GM18499 (cell line): ENCODE data around the gene WDR93.
"Not testable (repeated sequence)": the region's sequence is repeated elsewhere in the genome, so short reads cannot be mapped to it uniquely, and the experiment has no call there.

Source experiments
- ATAC-seq: cut with Tn5 transposase; IDR thresholded peaks from one replicate; pipeline ENCODE4 v1.9.1; 2021; ENCODE audit warnings: moderate number of reproducible peaks; ENCODE audit not compliant: insufficient read depth, unreplicated experiment

WDR93 gene

GRCh38 chr15:89765694-89766093, 75.1 kb downstream of the WDR93 start:
- ATAC-seq = no peak

- ATAC-seq = no peak
Measured at GRCh38 chr15:89766357-89767311, 76.0 kb downstream of the WDR93 start.

- no peak for ATAC-seq
Measured at GRCh38 chr15:89767411-89767915, 76.9 kb downstream of the WDR93 start.

- no peak for ATAC-seq
Measured at GRCh38 chr15:89768071-89768500, 77.5 kb downstream of the WDR93 start.

- ATAC-seq = no peak
Measured at GRCh38 chr15:89769366-89769765, 78.8 kb downstream of the WDR93 start.

- no peak for ATAC-seq
Measured at GRCh38 chr15:89770041-89770440, 79.4 kb downstream of the WDR93 start.

GRCh38 chr15:89772932-89773583, 82.4 kb downstream of the WDR93 start:
- no peak for ATAC-seq

- ATAC-seq = no peak
Measured at GRCh38 chr15:89774492-89774891, 83.9 kb downstream of the WDR93 start.

GRCh38 chr15:89775815-89776214, 85.2 kb downstream of the WDR93 start:
- no peak for ATAC-seq

- ATAC-seq = no peak
Measured at GRCh38 chr15:89776274-89777072, 85.9 kb downstream of the WDR93 start, which contains the start of gene MESP2. MESP2 (plus strand) TSS chr15:89776332; CDS start chr15:89776358, 26 bp downstream.

GRCh38 chr15:89777073-89777751, 86.6 kb downstream of the WDR93 start:
- ATAC-seq = no peak

GRCh38 chr15:89777782-89778380, 87.3 kb downstream of the WDR93 start:
- no peak for ATAC-seq

GRCh38 chr15:89778861-89779260, 88.2 kb downstream of the WDR93 start:
- ATAC-seq = no peak

GRCh38 chr15:89780601-89781000, 90.0 kb downstream of the WDR93 start:
- no peak for ATAC-seq

GRCh38 chr15:89781055-89781454, 90.4 kb downstream of the WDR93 start:
- no peak for ATAC-seq

GRCh38 chr15:89781891-89782618, 91.4 kb downstream of the WDR93 start:
- no peak for ATAC-seq

GRCh38 chr15:89782619-89782950, 92.0 kb downstream of the WDR93 start:
- ATAC-seq = not testable (repeated sequence)

- no peak for ATAC-seq
Measured at GRCh38 chr15:89783111-89783860, 92.7 kb downstream of the WDR93 start.
